GM23248 (cell line): ENCODE results near the gene NRCAM. TPM values are rescaled to one million over a fixed set of nuclear protein-coding genes. Genes with fewer than 3 reads are reported as not detected.

Source experiments
- DNase-seq: peaks from one replicate; pipeline ENCODE4 v3.0.0-alpha.2; 2015
- H2AFZ ChIP-seq: fragments of 200-600 bp; sonication (generic); 2 replicates; pipeline ENCODE4 v1.6.1; 2016; ENCODE audit warnings: antibody characterized with exemption
- H3F3A ChIP-seq: fragments of 200-600 bp; sonication (generic); 2 replicates; pipeline ENCODE4 v1.6.1; 2016; ENCODE audit warnings: mild to moderate bottlenecking, antibody characterized with exemption, mixed run types; ENCODE audit not compliant: insufficient read depth
- H3K27ac ChIP-seq: fragments of 200-600 bp; sonication (generic); 2 replicates; pipeline ENCODE4 v1.5.1; 2016; ENCODE audit warnings: mild to moderate bottlenecking
- H3K27me3 ChIP-seq: fragments of 200-600 bp; sonication (generic); replicated peaks from 2 replicates; pipeline ENCODE4 v1.6.1; 2016; ENCODE audit warnings: mild to moderate bottlenecking; ENCODE audit not compliant: insufficient read depth
- H3K36me3 ChIP-seq: fragments of 200-600 bp; sonication (generic); 2 replicates; pipeline ENCODE4 v1.6.1; 2016; ENCODE audit warnings: low read depth, mild to moderate bottlenecking
- H3K4me1 ChIP-seq: fragments of 200-600 bp; sonication (generic); 2 replicates; pipeline ENCODE4 v1.6.1; 2016; ENCODE audit warnings: mild to moderate bottlenecking; ENCODE audit not compliant: insufficient read depth
- H3K4me2 ChIP-seq: fragments of 200-600 bp; sonication (generic); one replicate; pipeline ENCODE4 v1.6.1; 2016; ENCODE audit warnings: mild to moderate bottlenecking; ENCODE audit not compliant: unreplicated experiment
- H3K4me3 ChIP-seq: fragments of 200-600 bp; sonication (generic); 2 replicates; pipeline ENCODE4 v1.5.1; 2016; ENCODE audit warnings: mild to moderate bottlenecking
- H3K79me2 ChIP-seq: fragments of 200-600 bp; sonication (generic); 2 replicates; pipeline ENCODE4 v1.6.1; 2016; ENCODE audit warnings: mild to moderate bottlenecking; ENCODE audit not compliant: insufficient read depth
- H3K9ac ChIP-seq: fragments of 200-600 bp; sonication (generic); 2 replicates; pipeline ENCODE4 v1.6.1; 2016; ENCODE audit warnings: mild to moderate bottlenecking
- H3K9me2 ChIP-seq: fragments of 200-600 bp; sonication (generic); 2 replicates; pipeline ENCODE4 v1.6.1; 2016; ENCODE audit warnings: mixed run types, mild to moderate bottlenecking, moderate library complexity; ENCODE audit not compliant: insufficient read depth
- H3K9me3 ChIP-seq: fragments of 200-600 bp; sonication (generic); one replicate; pipeline ENCODE4 v1.6.1; 2017; ENCODE audit warnings: low read depth
- H4K20me1 ChIP-seq: fragments of 200-600 bp; sonication (generic); 2 replicates; pipeline ENCODE4 v1.6.0; 2016; ENCODE audit not compliant: insufficient read depth
- EZH2 ChIP-seq: fragments of 200-600 bp; sonication (generic); IDR thresholded peaks from 2 replicates; pipeline ENCODE4 v1.6.1; 2018; ENCODE audit warnings: antibody characterized with exemption, mild to moderate bottlenecking; ENCODE audit not compliant: insufficient read depth, poor library complexity, severe bottlenecking
- EZH2phosphoT487 ChIP-seq: fragments of 200-600 bp; sonication (generic); IDR thresholded peaks from 2 replicates; pipeline ENCODE4 v1.6.1; 2018; ENCODE audit warnings: antibody characterized with exemption, moderate library complexity, mild to moderate bottlenecking, low read depth; ENCODE audit not compliant: insufficient read depth
- WGBS, 2 experiments: methylation state at CpG; one replicate each; pipeline ENCODE4 v1.1.6; 2015 to 2017; ENCODE audit warnings: low lambda C conversion rate in 2 of 2, low coverage in 1 of 2; ENCODE audit errors: missing lambda C conversion rate in 2 of 2; 5-methylcytosine and 5-hydroxymethylcytosine counted together
- in situ Hi-C: fragments of 300-500 bp; cut with MboI; formaldehyde crosslinking; loops from 2 replicates; pipeline ENCODE4 v1.15.0; 2020
- polyA plus RNA-seq: library from polyadenylated mRNA; unstranded; fragments of >200 nt; fragmentation: Nextera tagmentation; extraction: Ambion mirVana; gene quantifications from 2 replicates; pipeline ENCODE4 v1.2.1, GENCODE V29; 2016
- total RNA-seq: library from RNA; depleted of rRNA; stranded (reverse); fragments of >200 nt; shearing (Covaris generic); gene quantifications from 2 replicates; pipeline ENCODE4 v1.2.3, GENCODE V29; 2014

Gene NRCAM
- total and polyA plus RNA-seq, 2 experiments from 2014 or later = 5.1 to 7.0 TPM

- TF ChIP-seq EZH2phosphoT487 = no peak
- H3K79me2 ChIP-seq = no peaks in the 10 kb centered on the region
- no peak overlapping the region for H2AFZ ChIP-seq
- in situ Hi-C loops = no loop called here
- H3K4me3 ChIP-seq = no peak overlapping the region
- no peak overlapping the region for H3K4me2 ChIP-seq
- no peak for DNase-seq
- H3K4me1 ChIP-seq = no peaks in the 10 kb centered on the region
- no peaks in the 10 kb centered on the region for H3K27me3 ChIP-seq
- no peak overlapping the region for H3K27ac ChIP-seq
- H3F3A ChIP-seq = no peaks in the 10 kb centered on the region
- H4K20me1 ChIP-seq = no peaks in the 10 kb centered on the region
- no peak overlapping the region for H3K9ac ChIP-seq
- 69 to 81% methylated on average over 2 of the region's 2 CpGs for WGBS, 2 experiments
- H3K9me3 ChIP-seq = no peaks in the 10 kb centered on the region
- H3K36me3 ChIP-seq = no peaks in the 10 kb centered on the region
- no peaks in the 10 kb centered on the region for H3K9me2 ChIP-seq
Measured at GRCh38 chr7:108434010-108434409, 22.2 kb downstream of the NRCAM start.

DNA sequence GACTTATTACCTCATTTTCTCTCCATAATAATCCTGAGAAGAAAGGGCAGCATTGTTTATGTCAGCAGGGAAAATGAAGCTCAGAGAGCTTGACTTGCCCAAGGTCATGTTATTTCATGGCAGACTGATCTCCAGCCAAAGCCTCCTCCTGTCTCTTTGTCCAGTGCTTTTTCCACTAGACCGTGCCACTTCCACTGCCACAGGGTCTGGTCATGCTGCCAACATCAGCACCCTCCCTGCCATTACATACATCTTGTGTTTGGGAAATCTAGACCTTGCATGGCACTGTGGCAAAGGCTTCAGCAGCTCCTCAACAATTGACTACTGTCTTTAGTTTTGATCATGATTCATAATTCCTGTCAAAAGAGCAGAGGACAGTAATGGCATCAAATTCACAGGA is 25.1 kb downstream of the NRCAM start:
- Histone ChIP-seq H3K4me2 (no peak overlapping the region), H4K20me1 (no peaks in the 10 kb centered on the region), H3K27me3 (no peaks in the 10 kb centered on the region), H3F3A (no peaks in the 10 kb centered on the region), H3K9me2 (no peaks in the 10 kb centered on the region), H3K9me3 (no peaks in the 10 kb centered on the region), H3K27ac (no peak overlapping the region), H3K9ac (no peak overlapping the region), H3K79me2 (no peaks in the 10 kb centered on the region), H2AFZ (no peak overlapping the region), H3K4me1 (no peaks in the 10 kb centered on the region), H3K4me3 (no peak overlapping the region), H3K36me3 (no peaks in the 10 kb centered on the region)
- DNase-seq = no peak
- 69 to 73% methylated on average over 1 of the region's 1 CpG for WGBS, 2 experiments
- in situ Hi-C loops = no loop called here
- TF ChIP-seq EZH2 (no peak), EZH2phosphoT487 (no peak)

DNA sequence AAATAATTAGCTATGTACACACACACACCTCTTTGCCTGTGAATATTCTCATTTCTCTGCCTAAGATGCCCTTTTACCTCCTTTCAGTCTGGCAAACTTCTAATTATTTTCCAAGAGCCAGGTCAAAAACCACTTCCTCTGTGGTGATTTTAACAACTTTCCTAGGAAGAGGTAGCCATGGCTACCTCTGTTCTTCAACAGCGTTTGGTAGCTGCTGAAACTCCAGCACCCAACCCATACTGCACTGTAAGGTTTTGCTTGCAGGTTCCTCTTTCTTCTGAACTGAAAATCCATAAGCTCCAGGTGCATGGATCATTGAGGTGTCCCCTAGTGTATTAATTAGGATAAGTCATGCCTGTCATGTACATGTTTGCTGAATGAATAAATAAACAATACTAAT is 25.6 kb downstream of the NRCAM start:
- Histone ChIP-seq H3K4me2 (no peak overlapping the region), H3K4me3 (no peak overlapping the region), H3K79me2 (no peaks in the 10 kb centered on the region), H3K9me2 (no peaks in the 10 kb centered on the region), H3F3A (no peaks in the 10 kb centered on the region), H3K4me1 (no peaks in the 10 kb centered on the region), H4K20me1 (no peaks in the 10 kb centered on the region), H2AFZ (no peak overlapping the region), H3K9ac (no peak overlapping the region), H3K36me3 (no peaks in the 10 kb centered on the region), H3K27ac (no peak overlapping the region), H3K9me3 (no peaks in the 10 kb centered on the region), H3K27me3 (no peaks in the 10 kb centered on the region)
- 72 to 95% methylated on average over 1 of the region's 1 CpG for WGBS, 2 experiments
- DNase-seq = no peak
- in situ Hi-C loops = no loop called here
- no peak for TF ChIP-seq EZH2
- no peak for TF ChIP-seq EZH2phosphoT487

DNA sequence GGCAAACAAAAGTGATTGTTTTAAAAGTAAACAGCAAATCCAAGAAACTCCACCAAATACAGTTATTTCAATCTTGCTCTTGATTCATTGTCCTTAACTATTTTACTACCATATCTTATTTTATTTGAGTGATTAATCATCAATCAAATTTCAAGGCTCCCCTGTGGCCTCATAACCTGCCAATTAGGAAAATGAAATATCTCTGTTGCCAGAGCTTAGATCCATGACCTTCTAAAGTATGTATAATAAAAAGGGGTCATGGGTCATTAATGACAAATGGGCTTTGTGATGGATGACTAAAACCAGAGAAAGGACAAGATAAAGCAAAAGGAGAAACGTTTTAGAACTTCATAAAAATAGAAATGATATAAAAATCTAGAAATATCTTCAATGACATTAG is 28.5 kb downstream of the NRCAM start:
- Histone ChIP-seq H3K9ac (no peak overlapping the region), H3K36me3 (no peaks in the 10 kb centered on the region), H3K79me2 (no peaks in the 10 kb centered on the region), H3K9me2 (no peaks in the 10 kb centered on the region), H2AFZ (no peak overlapping the region), H3K9me3 (no peaks in the 10 kb centered on the region), H4K20me1 (no peaks in the 10 kb centered on the region), H3K4me1 (no peaks in the 10 kb centered on the region), H3K27me3 (no peaks in the 10 kb centered on the region), H3K4me2 (no peak overlapping the region), H3F3A (no peaks in the 10 kb centered on the region), H3K27ac (no peak overlapping the region), H3K4me3 (no peak overlapping the region)
- in situ Hi-C loops = no loop called here
- no peak for DNase-seq
- TF ChIP-seq EZH2 (no peak), EZH2phosphoT487 (no peak)
- 31 to 45% methylated on average over 1 of the region's 1 CpG for WGBS, 2 experiments

- Histone ChIP-seq H2AFZ (no peak overlapping the region), H3K4me1 (no peaks in the 10 kb centered on the region), H3K4me2 (no peak overlapping the region), H3K9me3 (no peaks in the 10 kb centered on the region), H3K9ac (no peak overlapping the region), H3K27me3 (no peaks in the 10 kb centered on the region), H3K79me2 (no peaks in the 10 kb centered on the region), H3F3A (no peaks in the 10 kb centered on the region), H3K9me2 (no peaks in the 10 kb centered on the region), H3K36me3 (no peaks in the 10 kb centered on the region), H3K27ac (no peak overlapping the region), H3K4me3 (no peak overlapping the region), H4K20me1 (no peaks in the 10 kb centered on the region)
- WGBS, 2 experiments = 71 to 77% methylated on average over 2 of the region's 2 CpGs
- in situ Hi-C loops = no loop called here
- TF ChIP-seq EZH2phosphoT487 = no peak
- no peak for TF ChIP-seq EZH2
- no peak for DNase-seq
Measured at GRCh38 chr7:108425714-108426275, 30.4 kb downstream of the NRCAM start.
